GM12873 (cell line): ENCODE data around the gene ARHGEF19.

ENCODE experiments used
- CTCF ChIP-seq: IDR thresholded peaks from 2 replicates; pipeline ENCODE4 v1.5.1; 2012; ENCODE audit warnings: low read depth, mild to moderate bottlenecking, moderate library complexity, low read length, control low read depth; ENCODE audit not compliant: insufficient read depth; ENCODE audit errors: missing control alignments

Gene ARHGEF19

DNA sequence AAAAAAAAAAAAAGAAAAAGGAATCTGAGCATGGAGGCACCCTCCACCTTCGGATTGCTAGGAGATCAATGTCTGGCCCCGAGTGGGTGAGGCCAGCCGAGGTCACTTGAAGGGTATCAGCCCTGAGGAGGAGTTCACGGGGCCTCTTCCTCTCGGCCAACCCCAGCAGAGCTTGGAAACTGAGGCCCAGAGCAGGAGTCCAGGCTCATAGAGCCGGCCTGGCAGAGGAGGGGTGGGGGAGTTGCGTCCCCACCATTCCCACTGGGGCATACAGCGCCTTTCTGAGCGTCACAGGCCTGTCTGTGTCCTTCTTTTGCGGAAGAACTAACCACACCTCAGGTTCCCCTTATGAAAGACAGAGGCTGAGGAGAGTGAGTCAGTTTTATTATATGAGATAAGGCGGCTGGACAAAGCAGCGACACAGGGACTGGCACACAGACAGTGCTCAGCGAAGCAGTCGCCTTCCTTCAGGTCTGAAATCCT is 39.4 kb downstream of the ARHGEF19 start:
- no peak for TF ChIP-seq CTCF

DNA sequence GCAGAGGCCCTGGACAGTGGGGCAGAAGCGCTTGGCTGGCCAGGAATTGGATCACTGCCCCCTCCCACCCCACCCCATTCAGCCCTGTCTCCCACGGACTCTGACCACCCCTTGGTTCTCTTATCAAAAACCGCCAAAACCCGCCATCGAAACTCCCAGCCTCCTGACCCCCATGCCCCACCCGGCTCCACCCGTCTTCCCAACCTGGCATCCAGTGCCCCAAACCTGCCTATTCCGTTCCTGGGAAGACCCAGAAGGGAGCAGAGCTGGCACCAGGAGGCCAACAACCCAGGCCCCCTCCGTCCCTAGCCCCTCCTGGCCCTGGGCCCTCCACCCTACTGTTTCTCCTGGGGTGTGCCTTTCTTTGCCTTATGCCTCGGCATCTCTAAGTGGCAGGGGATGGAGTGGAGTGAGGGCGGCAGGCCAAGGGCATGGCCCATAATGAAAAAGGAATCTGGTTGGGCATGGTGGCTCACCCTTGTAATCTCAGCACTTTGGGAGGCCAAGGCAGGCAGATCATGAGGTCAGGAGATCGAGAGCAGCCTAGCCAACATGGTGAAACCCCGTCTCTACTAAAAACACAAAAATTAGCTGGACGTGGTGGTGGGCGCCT is 40.1 kb downstream of the ARHGEF19 start:
- TF ChIP-seq CTCF = no peak

DNA sequence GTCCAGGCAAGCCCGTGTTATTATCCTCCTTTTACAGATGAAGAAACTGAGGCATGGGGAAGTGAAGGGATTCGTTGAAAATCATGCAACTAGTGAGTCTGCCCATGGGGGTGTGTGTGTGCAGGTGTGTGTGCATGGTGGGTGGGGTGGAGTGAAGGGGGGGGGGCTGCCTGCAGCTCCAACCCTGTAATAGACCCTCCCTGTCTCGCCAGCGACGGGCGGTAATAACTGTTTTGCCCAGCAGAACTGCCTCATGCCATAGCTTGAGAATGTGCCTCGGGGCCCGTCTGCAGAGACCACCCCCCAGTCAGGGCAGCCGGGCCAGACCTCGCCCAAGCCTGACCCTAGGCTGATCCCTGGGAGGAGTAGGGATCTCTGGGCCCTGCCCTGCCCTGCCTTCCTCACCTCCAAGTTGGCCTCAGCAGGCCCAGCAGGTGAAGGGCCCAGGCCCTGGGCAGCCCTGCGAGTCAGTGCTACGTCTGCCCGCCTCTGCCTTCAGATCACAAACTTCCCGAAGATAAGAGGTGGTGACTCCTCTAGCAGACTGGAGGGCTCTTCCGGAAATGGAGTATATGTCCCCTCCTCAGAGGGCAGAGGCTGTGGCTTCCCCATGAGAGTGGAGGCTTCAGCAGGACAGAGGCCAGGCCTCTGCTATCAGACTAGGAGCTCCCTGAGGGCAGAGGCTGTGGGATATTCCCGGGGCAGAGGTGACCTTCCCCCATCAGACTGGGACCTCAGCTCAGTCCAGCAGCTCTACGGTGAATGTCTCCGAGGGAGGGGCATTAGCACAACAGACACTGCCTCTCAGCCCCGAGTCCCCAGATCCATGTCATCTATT is 40.9 kb downstream of the ARHGEF19 start:
- no peak for TF ChIP-seq CTCF

GRCh38 chr1:16170283-16170673 is 42.2 kb downstream of the ARHGEF19 start:
- TF ChIP-seq CTCF = no peak

GRCh38 chr1:16168622-16169360 is 43.7 kb downstream of the ARHGEF19 start:
- no peak for TF ChIP-seq CTCF

DNA sequence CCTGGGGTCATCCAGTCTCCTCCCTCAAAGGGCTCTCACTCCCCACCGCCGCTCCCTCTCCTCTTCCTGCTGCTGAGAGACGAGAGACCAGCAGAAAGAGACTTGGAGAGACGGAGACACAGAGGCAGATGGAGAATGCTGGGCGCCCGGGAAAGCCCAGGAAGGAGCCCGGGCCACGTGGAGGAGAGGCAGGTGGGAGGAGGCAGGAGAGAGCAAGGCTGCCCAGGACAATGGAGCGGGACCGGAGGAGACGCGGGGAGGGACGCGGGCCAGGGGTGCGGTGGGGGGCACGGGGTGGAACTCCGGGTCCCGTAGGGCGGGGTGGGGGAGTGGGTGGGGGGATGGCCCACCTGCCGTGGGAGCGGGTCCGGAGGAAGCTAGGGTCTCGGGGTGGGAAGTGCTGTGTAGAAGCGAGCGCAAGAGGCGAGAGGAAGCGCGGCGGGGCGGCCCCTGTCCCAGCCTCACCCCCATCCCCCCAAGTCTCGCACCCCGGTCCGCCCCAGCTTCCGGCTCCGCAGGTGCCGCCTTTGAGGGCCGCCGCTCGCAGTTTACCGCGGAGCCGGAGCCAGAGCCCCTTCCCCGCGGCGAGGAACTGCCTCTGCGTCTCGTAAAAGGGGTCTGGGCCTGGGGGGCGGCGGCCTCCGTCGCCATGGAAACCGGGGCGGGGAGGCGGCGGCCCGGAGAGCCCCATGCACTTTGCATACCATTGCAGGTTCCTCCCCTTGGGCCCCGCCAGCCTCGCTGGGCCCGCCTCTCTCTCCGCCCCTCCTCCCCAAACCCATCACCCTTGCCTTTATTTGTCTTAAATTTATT is 44.9 kb downstream of the ARHGEF19 start:
- no peak for TF ChIP-seq CTCF
